HG03108 (cell line): ENCODE results near the gene CCHCR1.
"Not testable (repeated sequence)": the region's sequence is repeated elsewhere in the genome, so short reads cannot be mapped to it uniquely, and the experiment has no call there.

ENCODE experiments used
- ATAC-seq: cut with Tn5 transposase; IDR thresholded peaks from one replicate; pipeline ENCODE4 v1.9.1; 2021; ENCODE audit warnings: moderate library complexity; ENCODE audit not compliant: unreplicated experiment

Gene CCHCR1

GRCh38 chr6:31185695-31186051, 28.1 kb upstream of the CCHCR1 start:
- ATAC-seq, result not testable (repeated sequence)

- ATAC-seq, result not testable (repeated sequence)
These were observed 26.3 kb upstream of the CCHCR1 start for GRCh38 chr6:31183859-31184258.

GRCh38 chr6:31183287-31183686, 25.7 kb upstream of the CCHCR1 start:
- not testable (repeated sequence) for ATAC-seq

- ATAC-seq, result no peak
These were observed 22.9 kb upstream of the CCHCR1 start for GRCh38 chr6:31180500-31180899.

- ATAC-seq, result no peak
These were observed 22.3 kb upstream of the CCHCR1 start for GRCh38 chr6:31179896-31180295.

- ATAC-seq, result no peak
These were observed 21.4 kb upstream of the CCHCR1 start for GRCh38 chr6:31179042-31179386.

- ATAC-seq, result no peak
These were observed 20.8 kb upstream of the CCHCR1 start for GRCh38 chr6:31178143-31179041.

GRCh38 chr6:31175971-31176370, 18.4 kb upstream of the CCHCR1 start:
- no peak for ATAC-seq

GRCh38 chr6:31174378-31174777, 16.8 kb upstream of the CCHCR1 start:
- no peak for ATAC-seq

GRCh38 chr6:31173406-31173805, 15.8 kb upstream of the CCHCR1 start:
- no peak for ATAC-seq

- no peak for ATAC-seq
These were observed 15.4 kb upstream of the CCHCR1 start for GRCh38 chr6:31172973-31173384.

GRCh38 chr6:31171931-31172905, 14.6 kb upstream of the CCHCR1 start:
- ATAC-seq, result no peak

- ATAC-seq, result no peak
These were observed 13.5 kb upstream of the CCHCR1 start for GRCh38 chr6:31170987-31171671.

GRCh38 chr6:31170600-31170881, 12.9 kb upstream of the CCHCR1 start, which contains the start of gene POU5F1:
POU5F1 (minus strand) TSS chr6:31170682; CDS start chr6:31170620, 62 bp downstream.
- ATAC-seq, result no peak

GRCh38 chr6:31169858-31170599, 12.4 kb upstream of the CCHCR1 start:
- not testable (repeated sequence) for ATAC-seq

- no peak for ATAC-seq
These were observed 11.7 kb upstream of the CCHCR1 start for GRCh38 chr6:31169123-31169857.

GRCh38 chr6:31168606-31169005, 11.0 kb upstream of the CCHCR1 start:
- ATAC-seq, result no peak

- ATAC-seq, result no peak
These were observed 8.4 kb upstream of the CCHCR1 start for GRCh38 chr6:31165986-31166385.

- peak; percentile 69 for ATAC-seq
These were observed 7.6 kb upstream of the CCHCR1 start for GRCh38 chr6:31165064-31165832.
